OCI-LY1 (cell line): ENCODE results near the gene RPL5.

Source experiments
- CTCF ChIP-seq: fragments of 200-600 bp; sonication (generic), shearing (Covaris generic); IDR thresholded peaks from 2 replicates; pipeline ENCODE4 v1.5.1; 2017; ENCODE audit warnings: mild to moderate bottlenecking, antibody characterized with exemption, low read length, moderate library complexity, mixed read lengths
- EZH2 ChIP-seq: fragments of 200-600 bp; sonication (generic), shearing (Covaris generic); IDR thresholded peaks from 2 replicates; pipeline ENCODE4 v1.8.0; 2017; ENCODE audit warnings: borderline replicate concordance, mixed run types, mild to moderate bottlenecking, antibody characterized with exemption, low read length, moderate library complexity, mixed read lengths

GRCh38 chr1:92862605-92863004 lies 30.8 kb downstream of the RPL5 start:
- TF ChIP-seq EZH2 (no peak), CTCF (no peak)
